PFSK-1 (cell line): ENCODE results near the gene CRKL.

Experiments used
- POLR2AphosphoS5 ChIP-seq: IDR thresholded peaks from 2 replicates; pipeline ENCODE4 v1.6.1; 2012; ENCODE audit warnings: low read depth, mild to moderate bottlenecking, control low read depth, low read length, moderate library complexity
- SIN3A ChIP-seq: IDR thresholded peaks from 2 replicates; pipeline ENCODE4 v1.6.1; 2012; ENCODE audit warnings: mild to moderate bottlenecking, low read length, moderate library complexity, borderline replicate concordance; ENCODE audit not compliant: insufficient read depth
- TAF1 ChIP-seq: IDR thresholded peaks from 2 replicates; pipeline ENCODE4 v1.6.1; 2012; ENCODE audit warnings: low read length, control low read depth, borderline replicate concordance; ENCODE audit not compliant: insufficient read depth
- TF ChIP-seq, protein P1 (sequence below), 2 experiments: IDR thresholded peaks; 2 replicates each; pipeline versions ENCODE4 v1.6.1 to v1.8.0; 2011 to 2012; ENCODE audit warnings: low read depth in 2 of 2, low read length in 2 of 2, control low read depth in 1 of 2, inconsistent platforms in 1 of 2, mild to moderate bottlenecking in 1 of 2, moderate library complexity in 1 of 2; ENCODE audit not compliant: insufficient read depth in 1 of 2

DNA sequence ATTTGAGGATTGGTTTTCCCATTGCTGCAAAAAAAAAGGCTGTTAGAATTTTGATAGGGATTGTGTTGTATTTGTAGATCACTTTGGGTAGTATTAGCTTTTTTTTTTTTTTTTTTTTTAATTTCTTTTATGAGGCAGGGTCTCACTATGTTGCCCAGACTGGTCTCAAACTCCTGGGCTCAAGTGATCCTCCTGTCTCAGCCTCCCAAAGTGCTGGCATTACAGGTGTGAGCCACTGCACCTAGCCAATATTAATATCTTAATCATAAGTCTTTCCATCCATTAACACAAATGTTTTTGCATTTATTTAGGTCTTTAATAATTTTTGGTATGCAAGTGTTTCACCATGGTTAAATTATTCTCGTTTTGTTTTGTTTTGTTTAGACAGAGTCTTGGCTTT lies 26.8 kb downstream of the CRKL start:
- no peak for TF ChIP-seq TAF1
- TF ChIP-seq POLR2AphosphoS5: no peak
- TF ChIP-seq, protein P1, sequence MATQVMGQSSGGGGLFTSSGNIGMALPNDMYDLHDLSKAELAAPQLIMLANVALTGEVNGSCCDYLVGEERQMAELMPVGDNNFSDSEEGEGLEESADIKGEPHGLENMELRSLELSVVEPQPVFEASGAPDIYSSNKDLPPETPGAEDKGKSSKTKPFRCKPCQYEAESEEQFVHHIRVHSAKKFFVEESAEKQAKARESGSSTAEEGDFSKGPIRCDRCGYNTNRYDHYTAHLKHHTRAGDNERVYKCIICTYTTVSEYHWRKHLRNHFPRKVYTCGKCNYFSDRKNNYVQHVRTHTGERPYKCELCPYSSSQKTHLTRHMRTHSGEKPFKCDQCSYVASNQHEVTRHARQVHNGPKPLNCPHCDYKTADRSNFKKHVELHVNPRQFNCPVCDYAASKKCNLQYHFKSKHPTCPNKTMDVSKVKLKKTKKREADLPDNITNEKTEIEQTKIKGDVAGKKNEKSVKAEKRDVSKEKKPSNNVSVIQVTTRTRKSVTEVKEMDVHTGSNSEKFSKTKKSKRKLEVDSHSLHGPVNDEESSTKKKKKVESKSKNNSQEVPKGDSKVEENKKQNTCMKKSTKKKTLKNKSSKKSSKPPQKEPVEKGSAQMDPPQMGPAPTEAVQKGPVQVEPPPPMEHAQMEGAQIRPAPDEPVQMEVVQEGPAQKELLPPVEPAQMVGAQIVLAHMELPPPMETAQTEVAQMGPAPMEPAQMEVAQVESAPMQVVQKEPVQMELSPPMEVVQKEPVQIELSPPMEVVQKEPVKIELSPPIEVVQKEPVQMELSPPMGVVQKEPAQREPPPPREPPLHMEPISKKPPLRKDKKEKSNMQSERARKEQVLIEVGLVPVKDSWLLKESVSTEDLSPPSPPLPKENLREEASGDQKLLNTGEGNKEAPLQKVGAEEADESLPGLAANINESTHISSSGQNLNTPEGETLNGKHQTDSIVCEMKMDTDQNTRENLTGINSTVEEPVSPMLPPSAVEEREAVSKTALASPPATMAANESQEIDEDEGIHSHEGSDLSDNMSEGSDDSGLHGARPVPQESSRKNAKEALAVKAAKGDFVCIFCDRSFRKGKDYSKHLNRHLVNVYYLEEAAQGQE (IDR thresholded peaks at IDR 0.05; ENCODE audit: insufficient read depth in 1 of 2, low read depth in 2 of 2, low read length in 2 of 2): no peak
- no peak for TF ChIP-seq SIN3A
